GM18526 (cell line): ENCODE results near the gene PSMG1.

Experiments used
- POLR2A ChIP-seq: IDR thresholded peaks from 3 replicates; pipeline ENCODE4 v1.6.1; 2011; ENCODE audit not compliant: insufficient read length; ENCODE audit errors: extremely low read depth

The PSMG1 gene

DNA sequence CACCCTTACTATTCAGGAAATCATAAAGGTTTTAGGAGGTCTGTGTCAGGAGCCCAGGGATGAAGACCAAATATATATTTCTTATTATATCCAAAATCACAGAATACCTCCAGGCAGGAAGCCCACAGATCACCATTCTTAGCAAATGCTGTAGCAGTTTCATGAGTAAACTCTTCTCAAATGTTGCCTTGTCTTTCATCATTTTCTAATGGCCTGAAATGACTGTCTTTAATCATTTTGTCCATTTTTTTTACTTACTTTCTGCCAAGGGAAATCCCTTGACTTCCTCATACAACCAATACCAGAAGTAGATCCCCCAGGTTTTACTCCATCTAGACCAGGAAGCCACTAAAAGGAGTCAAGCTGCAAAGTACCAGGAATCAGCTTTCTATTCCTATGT, 32.4 kb downstream of the PSMG1 start:
- TF ChIP-seq POLR2A, result no peak

DNA sequence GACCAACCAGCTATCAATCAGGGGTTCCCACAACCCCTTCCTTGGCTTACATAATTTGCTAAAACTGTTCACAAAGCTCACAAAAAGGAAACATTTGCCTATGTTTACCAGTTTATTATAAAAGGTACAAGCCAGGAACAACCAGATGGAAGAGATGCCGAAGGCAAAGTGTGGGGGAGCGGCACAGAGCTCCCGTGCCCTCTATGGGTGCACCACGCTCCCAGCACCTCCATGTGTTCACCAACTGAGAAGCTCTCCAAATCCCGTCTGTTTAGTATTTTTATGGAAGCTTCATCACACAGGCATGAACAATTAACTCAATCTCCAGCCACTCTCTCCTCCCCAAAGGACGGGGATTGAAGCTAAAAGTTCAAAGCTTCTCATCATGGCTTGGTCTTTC, 32.9 kb downstream of the PSMG1 start:
- no peak for TF ChIP-seq POLR2A

DNA sequence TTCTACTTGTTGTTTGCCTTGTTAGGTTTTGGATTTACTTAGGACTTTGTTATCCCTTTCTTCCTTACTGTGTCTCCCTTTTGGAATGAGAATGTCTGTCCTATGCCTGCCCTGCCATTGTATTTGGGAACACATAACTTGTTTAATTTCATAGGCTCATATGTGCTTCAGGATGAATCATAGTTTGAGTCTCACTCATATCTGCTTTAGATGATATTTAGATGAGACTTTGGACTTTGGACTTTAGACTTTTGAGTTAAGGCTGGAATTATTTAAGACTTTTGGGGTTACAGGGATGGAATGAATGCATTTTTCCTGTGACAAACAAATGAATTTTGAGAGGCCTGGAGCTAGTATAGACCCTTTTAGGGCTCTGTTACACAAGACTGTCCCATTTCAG, 33.4 kb downstream of the PSMG1 start:
- no peak for TF ChIP-seq POLR2A

DNA sequence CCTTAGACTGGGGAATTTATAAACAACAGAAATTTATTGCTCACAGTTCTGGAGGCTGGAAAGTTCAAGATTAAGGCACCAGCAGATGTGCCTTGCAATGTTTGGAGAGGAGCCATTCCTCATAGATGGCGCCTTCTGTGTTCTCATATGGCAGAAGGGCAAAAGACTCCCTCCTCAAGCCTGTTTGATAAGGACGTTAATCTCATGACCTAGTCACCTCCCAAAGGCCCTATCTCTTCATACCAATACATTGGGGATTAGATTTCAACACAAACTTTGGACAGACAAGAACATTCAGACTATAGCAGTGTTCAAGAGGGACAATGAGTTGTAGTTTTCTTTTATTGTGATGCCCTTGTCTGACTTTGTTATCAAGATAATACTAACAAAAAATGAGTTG, 34.3 kb downstream of the PSMG1 start:
- TF ChIP-seq POLR2A, result no peak

DNA sequence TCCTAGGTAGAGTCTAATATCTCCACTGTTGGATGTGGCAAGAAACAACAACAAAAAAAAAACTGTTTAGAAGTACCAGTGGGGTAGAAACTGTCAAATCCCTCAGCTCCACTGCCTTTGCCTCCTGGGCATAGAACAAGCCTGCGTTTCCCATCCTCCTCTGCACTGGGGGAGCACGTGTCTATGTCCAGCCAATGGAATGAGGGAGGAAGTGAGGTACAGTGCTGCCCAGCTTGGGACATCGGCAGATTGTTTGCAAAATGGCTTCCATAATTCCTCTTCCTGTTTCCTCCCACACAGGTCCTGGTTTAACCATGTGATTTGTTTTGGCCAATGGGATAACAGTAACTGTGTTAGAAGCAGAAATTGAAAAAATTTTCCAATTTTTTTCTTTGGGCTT, 39.1 kb downstream of the PSMG1 start:
- no peak for TF ChIP-seq POLR2A

DNA sequence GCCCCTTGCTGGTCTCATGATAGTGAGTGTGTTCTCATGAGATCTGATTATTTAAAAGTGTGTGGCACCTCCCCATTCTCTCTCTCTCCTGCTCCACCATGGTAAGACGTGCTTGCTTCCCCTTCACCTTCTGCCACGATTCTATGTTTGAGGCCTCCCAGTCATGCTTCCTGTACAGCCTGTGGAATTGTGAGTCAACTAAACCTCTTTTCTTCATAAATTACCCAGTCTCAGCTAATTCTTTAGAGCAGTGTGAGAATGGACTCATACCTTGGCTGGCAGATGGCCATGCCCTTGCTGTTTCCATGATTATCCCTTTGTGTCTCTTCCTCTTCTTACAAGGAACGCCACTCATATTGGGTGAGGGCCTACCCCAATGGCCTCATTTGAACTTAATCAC, 40.3 kb downstream of the PSMG1 start:
- TF ChIP-seq POLR2A, result no peak

DNA sequence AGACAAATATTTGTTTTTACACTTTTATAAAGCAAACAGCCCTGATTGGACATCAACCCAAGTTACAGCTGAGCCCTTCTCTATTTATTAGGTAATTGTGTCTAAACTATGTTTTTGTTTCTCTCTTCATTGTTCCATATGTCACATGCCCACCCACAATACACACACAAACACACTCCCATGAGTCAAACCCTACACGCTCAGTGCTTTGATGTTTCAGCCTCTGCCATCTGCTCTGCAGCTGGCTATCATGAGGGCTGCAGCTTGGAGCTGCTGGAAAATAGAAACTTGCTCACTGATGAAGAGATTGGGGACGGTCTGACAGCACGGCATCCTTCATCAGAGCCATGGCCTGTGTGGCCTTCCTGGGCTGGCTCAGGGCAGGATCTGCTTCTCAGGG, 41.7 kb downstream of the PSMG1 start:
- no peak for TF ChIP-seq POLR2A

DNA sequence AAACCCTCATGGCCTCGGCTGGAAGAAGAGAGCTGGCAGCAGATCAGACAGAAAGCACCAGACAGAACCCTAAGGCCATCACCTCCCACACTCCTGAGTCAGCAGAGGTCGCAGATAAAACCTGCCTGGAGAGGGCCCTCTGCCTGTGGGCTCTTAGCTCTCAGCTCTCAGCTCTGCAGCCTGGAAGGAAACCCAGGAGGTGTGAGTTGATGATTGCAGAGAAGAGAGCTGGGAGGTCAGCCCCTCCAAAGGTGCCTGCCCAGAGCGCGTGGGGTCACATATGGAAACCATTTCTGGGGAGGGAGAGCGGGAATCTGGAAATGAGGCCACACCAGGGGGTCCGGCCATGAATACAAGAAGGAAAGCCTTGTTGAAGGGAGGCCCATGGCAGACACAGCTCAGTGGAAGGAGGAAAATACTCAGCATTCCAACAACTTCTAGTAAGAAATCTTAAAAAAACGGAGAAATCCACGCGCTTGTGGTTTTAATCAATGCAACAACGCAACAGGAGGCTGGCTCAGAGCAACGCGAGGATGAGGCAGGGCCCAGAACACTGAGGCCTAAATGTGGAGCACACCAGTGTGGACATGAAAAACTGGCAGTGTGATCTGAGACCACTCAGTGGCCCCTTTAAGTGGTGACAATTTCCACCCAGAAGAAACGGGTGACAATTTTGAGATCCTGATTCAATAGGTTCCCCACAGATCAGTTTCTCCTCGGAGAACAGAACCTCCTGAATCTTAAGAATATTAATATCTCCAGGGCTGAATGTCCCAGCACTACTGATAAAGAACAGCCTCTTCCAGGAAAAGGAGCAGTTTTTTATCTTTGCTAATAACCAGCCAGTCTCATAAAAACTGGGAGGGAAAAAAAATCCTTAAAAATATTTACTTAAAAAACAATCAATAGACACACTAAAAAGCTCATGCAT, 45.7 kb downstream of the PSMG1 start:
- no peak for TF ChIP-seq POLR2A

DNA sequence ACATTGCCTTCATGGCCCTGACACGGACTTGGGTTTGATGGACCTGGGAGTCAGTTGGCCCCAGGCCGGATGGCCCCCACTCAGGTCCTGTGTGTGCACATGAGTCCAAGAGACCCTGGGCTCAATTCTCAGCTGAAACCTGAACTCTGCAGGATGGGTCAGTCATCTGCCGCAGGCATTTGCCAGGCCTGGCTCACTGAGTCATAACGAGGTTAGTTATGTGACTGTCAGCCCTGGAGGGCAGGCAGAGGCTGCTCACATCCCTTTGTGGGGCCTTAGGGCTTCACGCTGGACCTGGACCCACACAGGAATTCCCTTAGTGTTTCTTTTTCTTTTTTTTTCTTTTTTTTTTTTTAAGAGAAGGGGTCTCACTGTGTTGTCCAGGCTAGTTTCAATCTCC, 46.5 kb downstream of the PSMG1 start:
- no peak for TF ChIP-seq POLR2A

DNA sequence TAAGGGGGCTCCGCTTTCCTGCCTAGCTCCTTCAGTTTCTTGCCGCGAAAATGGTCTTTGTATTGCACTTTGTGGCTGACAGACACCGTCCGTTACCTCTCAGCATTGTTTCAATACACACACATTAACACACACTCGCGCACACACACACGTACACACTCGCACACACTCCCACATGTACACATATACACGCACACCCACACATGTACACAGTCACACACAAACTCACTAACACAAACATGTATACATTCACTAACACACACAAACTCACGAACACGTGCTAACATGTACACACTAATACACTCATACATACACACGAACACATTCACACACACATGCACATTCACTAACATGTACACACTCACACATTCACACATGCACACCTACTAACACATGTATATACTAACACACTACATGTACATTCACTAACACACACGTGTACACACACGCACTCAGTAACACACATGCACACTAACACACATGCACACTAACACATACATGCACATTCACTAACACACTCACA, 48.9 kb downstream of the PSMG1 start:
- no peak for TF ChIP-seq POLR2A

DNA sequence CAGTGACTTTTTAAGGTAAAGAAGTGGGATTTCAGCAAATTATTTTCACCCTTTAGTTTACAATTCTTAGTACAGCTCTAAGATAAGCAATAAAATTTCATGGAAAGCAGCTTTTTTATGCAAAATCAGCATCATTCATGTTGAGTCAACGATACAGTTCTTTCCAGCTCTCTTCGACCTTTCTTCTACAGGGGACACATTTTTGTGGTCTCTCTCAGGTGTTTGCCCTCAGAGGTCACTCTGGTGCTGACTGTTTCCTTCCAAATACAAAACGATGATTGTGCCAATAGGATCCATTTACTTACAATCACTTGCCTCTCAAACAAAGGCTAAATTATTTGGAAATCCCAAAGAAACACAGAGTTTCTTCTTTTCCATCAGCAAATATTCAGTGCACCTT, 51.0 kb downstream of the PSMG1 start:
- no peak for TF ChIP-seq POLR2A

DNA sequence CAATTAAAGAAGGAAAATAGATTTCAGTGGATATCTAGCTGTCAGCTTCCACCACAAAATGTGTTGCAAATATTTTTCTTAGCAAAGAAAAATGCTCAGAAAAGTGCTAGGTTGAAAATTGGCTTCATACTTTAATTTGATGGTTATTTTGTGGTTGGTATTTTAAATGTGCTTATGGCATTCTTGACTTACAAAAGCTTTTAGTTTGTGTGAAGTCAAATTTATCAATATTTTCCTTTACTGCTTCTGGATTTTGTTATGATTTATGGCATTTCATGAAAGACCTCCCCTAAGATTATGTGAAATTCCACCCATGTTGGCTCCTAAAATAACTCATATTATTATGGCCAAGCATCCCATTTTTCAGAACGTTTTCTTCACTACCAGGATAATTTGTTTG, 51.5 kb downstream of the PSMG1 start:
- no peak for TF ChIP-seq POLR2A

DNA sequence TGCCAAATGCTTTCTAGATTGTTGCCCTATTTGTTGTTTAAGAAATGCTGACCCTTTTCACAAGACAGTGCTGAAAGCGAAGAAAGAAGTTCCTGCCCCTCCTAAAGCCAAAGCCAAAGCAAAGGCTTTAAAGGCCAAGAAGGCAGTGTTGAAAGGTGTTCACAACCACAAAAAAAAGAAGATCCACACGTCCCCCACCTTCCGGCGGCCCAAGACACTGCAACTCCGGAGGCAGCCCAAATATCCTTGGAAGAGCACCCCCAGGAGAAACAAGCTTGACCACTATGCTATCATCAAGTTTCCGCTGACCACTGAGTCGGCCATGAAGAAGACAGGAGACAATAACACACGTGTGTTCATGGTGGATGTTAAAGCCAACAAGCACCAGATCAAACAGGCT, 55.7 kb downstream of the PSMG1 start:
- no peak for TF ChIP-seq POLR2A

DNA sequence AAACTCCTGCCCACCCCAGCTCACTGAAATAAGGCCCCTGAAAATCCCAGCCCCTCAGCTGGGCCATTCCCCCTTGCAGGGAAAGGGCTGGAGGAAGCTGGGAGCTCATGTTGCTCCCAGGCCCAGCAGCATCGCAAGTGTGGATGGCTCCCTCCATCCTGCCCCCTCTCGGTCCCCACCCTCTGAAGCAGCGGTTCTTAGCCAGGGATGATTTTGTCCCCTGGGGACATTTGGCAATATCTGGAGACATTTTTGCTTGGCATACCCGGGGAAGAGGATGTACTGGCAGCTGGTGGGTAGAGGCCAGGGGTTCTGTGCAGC, 56.8 kb downstream of the PSMG1 start:
- TF ChIP-seq POLR2A, result no peak

DNA sequence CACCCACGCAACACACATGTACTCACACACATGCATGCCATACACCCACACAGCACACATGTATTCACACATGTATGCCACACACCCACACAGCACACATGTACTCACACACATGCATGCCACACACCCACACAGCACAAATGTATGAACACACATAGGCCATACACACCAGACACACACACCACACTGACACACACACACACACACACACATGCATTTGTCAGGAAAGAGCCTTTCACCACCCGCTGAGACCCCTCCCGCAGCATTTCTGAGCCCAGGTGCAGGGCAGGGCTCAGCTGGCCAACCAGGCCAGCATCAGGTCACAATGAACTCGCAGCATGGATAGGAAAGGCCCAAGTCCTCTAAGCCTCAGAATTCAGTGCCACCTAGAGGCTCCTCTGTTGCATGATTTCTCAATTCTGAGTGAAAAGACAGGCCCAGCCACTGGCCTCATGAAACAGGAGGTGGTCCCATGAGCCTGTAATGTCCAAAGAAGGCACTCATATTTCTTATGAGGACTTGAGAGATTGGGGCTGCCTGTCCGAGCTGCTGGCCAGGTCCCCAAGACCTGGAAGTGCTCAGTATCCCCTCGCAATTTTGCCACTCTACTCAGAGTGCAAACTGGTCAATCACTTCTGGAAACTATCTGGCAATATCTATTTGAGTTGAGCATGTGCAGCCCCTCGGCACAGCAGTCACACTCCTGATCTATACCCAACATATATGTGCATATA, 57.3 kb downstream of the PSMG1 start:
- no peak for TF ChIP-seq POLR2A
